Measurements from ENCODE around the gene GPRC5C.
"Not testable (repeated sequence)": the region's sequence is repeated elsewhere in the genome, so short reads cannot be mapped to it uniquely, and the experiment has no call there.

The GPRC5C gene

DNA sequence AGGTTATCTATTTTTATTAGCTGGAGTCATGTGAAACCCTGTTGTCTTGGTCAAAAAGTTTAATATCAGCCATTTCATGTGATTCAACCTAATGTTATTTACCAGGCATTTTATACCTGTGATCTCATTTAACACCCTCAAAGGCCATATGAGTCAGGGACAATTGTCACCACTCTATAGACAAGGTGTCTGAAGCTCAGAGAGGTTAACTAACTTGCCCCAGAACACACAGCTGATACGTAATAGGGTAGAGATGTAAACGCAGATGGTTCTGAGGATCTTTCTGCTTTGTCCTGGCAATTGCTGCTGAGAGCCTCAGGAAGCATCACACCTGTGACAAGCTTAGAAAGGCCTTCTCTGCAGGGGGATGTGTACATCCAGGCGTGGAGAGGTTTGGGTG lies 39.5 kb downstream of the GPRC5C start:
- DNase-seq (ENCODE audit: low read depth in 2 of 2) = no peak

GRCh38 chr17:74472890-74473289 lies 41.0 kb downstream of the GPRC5C start:
- DNase-seq (ENCODE audit: low read depth in 2 of 2) = no peak

GRCh38 chr17:74473294-74473693 lies 41.4 kb downstream of the GPRC5C start:
- DNase-seq (ENCODE audit: low read depth in 2 of 2) = no peak

DNA sequence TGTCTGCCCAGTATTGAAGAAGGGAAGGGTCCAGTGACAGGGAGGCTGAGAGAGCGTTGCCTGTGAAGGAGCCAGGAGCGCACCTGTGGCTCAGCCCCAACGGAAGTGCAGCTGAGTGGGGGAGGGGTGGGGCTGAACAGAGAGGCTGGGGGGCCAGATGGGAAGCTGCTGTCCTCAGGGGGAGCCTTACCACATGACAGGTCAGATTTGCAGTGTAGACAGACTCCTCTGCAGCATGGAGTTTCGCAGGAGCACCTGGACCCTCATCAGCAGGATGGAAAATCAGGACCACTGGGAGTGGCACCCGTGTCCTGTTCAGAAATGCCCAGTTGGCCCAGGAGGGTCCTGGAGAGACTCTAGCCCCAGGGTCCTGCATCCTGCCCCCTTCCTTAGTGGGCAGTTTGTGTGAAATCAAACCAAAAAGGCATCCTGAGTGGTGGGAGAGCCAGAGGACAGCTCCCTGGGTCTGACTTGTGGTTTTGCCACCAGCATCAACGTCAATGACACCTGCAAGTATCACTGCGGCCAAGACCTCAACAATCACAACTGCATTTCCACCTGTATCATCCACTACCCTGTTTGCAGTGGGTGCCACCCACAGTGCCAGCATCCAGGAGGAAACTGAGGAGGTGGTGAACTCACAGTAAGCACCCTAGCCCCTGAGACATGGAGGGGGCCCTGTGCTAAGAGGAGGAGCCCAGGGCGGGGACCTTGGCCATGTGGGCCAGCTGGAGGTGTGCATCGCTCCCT lies 42.3 kb downstream of the GPRC5C start:
- DNase-seq (ENCODE audit: low read depth in 2 of 2) = no peak

- no peak for DNase-seq (ENCODE audit: low read depth in 2 of 2)
Observed at GRCh38 chr17:74475189-74475588, 43.3 kb downstream of the GPRC5C start.

- DNase-seq (ENCODE audit: low read depth in 2 of 2) = no peak
Observed at GRCh38 chr17:74477411-74477810, 45.5 kb downstream of the GPRC5C start.

DNA sequence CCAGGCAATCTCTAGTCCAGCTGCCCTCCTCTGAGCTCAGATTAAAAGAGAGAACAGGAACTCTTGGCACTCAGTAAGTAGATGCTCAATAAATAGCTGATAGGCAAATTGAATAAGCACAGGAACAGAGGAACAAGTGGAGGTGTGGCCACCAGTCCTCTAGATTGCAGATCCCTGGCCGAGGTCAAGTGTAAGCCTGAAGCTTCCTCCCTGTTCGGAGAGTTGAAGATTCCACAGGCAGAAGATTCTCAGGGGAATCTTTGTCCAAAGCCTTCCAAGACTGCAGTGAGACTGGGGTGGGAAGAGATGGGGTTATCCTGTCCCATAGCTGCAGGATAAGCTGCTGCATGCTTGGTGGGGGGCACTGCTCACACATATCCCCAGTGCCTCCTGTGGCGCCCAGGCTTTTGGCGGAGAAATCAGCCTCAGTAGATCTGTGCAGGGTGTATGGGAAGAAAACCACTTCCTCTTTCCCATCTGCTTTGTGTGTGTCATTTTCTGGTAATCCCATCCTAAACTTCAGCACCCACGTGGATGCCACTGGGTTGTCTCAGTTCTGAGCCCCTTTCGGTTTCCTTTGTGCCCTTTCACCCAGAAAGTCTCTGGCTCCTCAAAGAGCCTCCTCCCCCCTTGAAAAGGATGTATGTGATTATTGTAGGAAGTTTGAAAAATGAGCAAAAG lies 46.7 kb downstream of the GPRC5C start:
- no peak for DNase-seq (ENCODE audit: low read depth in 2 of 2)

- DNase-seq (ENCODE audit: low read depth in 2 of 2) = no peak
Observed at GRCh38 chr17:74480290-74480689, 48.4 kb downstream of the GPRC5C start.

- DNase-seq (ENCODE audit: low read depth in 2 of 2) = no peak
Observed at GRCh38 chr17:74481621-74482020, 49.7 kb downstream of the GPRC5C start.

DNA sequence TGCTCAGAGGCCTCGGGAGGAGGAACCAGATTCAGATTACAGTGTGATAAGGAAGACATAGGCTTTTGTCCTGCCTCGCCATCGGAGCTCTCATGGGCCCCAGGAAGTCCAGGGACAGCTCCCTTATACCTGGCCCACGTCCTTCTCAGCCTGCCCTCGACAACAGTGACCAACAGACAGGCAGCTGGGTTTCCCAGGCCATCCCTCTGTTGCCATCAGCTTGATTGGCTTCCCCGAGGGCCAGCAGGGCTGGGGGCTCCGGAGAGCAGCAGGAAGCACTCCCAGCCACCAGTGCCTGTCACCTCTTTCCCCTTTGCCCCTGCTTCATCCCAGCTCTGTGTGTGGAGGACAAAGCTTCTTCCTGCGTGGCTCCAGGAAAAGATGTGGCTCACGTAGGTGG lies 52.2 kb downstream of the GPRC5C start:
- DNase-seq (ENCODE audit: low read depth in 2 of 2) = no peak

- DNase-seq (ENCODE audit: low read depth in 2 of 2) = no peak
Observed at GRCh38 chr17:74485022-74485743, 53.3 kb downstream of the GPRC5C start.

- no peak for DNase-seq (ENCODE audit: low read depth in 2 of 2)
Observed at GRCh38 chr17:74485841-74486240, 54.0 kb downstream of the GPRC5C start.

GRCh38 chr17:74488276-74488675 lies 56.4 kb downstream of the GPRC5C start:
- DNase-seq (ENCODE audit: low read depth in 2 of 2) = not testable (repeated sequence)

DNA sequence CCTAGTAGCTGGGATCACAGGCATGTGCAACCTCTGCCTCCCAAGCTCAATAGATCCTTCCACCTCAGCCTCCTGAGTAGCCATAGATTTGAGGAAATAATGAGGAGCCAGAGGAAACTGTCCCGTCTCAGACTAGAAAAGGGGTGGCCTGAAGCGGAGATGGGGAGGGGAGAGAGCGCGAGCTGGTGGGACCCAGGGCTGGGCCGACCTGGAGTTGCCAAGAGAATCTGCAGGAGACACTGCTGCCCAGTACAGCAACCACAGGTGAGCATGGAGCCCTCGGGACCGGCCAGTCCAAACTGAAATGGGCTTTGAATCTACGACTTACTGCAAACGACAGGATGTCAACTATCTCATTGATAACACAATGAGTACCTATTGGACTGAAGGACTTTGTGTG lies 58.8 kb downstream of the GPRC5C start:
- DNase-seq (ENCODE audit: low read depth in 2 of 2) = no peak

DNA sequence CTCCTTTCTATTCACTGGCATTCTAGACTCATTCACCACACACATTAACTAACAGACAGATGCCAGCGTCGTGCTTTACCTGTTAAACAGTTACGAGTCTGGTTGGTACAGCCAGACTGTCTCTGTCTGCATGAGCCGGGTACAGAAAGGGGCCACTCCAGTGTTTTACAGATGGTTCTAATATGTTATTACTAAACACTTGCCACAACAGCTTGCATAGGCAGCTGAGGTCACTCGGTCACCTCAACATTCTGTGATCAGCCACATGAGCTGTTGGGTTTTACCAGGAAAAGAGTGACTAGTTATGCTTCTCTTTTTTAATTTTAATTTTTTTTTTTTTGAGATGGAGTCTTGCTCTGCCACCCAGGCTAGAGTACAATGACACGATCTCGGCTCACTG lies 59.7 kb downstream of the GPRC5C start:
- no peak for DNase-seq (ENCODE audit: low read depth in 2 of 2)

GRCh38 chr17:74493331-74493833 lies 61.5 kb downstream of the GPRC5C start:
- DNase-seq (ENCODE audit: low read depth in 2 of 2) = peak in 1 of 2 donors; percentile 48

Measured in activated CD8-positive, alpha-beta memory T cell treated with anti-CD3 and anti-CD28 coated beads for 4 hours (primary cell).